Hematopoietic multipotent progenitor cell (in vitro differentiated cells): ENCODE data around the gene MRTFB. TPM values are rescaled to one million over a fixed set of nuclear protein-coding genes. Genes with fewer than 3 reads are reported as not detected.

Experiments
- DNase-seq, 3 donors: peaks; one replicate each; pipeline ENCODE4 v3.0.0-alpha.2; 2011 to 2015; ENCODE audit warnings: low read depth in 2 of 3, low spot score in 2 of 3
- total RNA-seq: library from RNA; depleted of rRNA; stranded (reverse); fragments of >200 nt; gene quantifications from one replicate; pipeline ENCODE4 v1.2.3, GENCODE V29; 2012

The MRTFB gene
- total RNA-seq, 1 donor = 11.6 TPM

GRCh38 chr16:14215941-14216340 lies 144.8 kb downstream of the MRTFB start:
- no peak for DNase-seq

DNA sequence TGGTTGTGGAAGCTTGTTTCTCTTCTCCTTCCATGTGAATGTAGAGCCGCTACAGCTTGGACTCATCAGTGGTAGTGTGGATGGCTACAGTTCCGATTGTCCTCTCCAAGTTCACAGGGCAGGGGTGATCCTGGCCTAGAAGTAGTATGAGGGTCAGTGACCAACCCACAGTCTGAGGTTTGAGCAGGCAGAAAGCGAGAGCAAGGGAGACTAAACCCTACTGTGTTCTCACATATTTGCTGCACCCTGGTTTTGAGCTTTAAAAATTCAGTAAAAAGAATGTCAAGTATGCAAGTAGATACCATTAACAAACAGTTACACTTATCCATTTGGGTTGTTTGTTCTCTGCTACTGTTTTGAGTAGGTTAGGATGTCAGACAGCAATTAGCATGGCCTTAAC lies 148.9 kb downstream of the MRTFB start:
- no peak for DNase-seq

GRCh38 chr16:14223632-14224031 lies 152.5 kb downstream of the MRTFB start:
- no peak for DNase-seq

DNA sequence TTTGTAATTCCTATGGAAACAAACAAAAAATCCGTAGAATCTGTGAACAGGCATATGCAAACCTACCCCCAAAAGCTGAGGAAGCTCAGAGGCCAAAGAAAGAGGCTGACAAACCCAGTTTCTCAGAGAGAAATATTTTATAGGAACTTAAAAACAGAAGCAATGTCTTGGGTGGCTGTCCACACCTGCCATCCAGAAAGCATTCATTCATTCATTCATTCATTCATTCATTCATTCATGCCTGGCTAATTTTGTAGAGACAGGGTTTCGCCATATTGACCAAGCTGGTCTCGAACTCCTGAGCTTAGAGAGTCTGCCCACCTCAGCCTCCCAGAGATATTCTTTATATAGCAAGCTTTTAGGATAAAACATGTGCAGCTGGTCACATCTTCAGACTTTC lies 154.3 kb downstream of the MRTFB start:
- DNase-seq = no peak

- DNase-seq = no peak
These were observed 161.2 kb downstream of the MRTFB start for GRCh38 chr16:14232106-14232864.

DNA sequence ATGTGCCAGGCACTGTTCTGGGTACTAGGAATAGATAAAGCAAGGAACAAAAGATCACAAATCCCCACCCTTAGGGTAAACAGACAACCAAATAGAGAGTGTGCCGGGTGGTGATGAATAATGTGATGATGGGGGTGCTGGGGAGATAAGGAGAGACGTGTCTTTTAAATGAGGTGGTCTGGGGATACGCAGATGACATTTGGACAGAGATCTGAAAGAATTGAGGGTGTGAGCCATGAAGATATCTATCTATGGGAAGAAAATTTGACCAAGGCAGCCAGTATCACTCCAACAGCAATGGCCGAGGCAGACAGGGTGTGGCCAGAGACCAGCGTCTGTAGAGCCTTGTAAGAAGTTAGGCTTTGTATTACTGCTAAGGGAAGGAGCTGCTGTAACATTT lies 165.3 kb downstream of the MRTFB start:
- DNase-seq = no peak

- DNase-seq = no peak
These were observed 167.6 kb downstream of the MRTFB start for GRCh38 chr16:14238756-14239155.

DNA sequence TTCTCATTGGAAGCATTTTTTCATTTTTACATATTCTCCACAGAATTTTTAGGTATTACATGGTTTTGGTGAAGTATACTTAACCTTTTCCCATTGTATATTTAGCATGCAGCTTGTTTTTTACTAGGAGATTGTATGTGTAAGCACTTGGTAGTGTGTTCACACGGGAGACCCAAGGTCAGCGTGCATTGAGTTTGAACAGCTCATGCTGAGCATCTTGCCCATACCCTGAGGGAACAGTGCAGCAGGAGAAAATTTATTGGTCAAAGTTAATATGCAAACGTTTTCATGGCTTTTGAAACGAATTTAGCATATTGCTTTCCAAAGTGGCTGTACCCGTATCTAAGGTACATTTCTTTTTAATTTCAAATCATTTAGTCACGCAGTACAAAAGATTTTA lies 168.7 kb downstream of the MRTFB start:
- DNase-seq = no peak

DNA sequence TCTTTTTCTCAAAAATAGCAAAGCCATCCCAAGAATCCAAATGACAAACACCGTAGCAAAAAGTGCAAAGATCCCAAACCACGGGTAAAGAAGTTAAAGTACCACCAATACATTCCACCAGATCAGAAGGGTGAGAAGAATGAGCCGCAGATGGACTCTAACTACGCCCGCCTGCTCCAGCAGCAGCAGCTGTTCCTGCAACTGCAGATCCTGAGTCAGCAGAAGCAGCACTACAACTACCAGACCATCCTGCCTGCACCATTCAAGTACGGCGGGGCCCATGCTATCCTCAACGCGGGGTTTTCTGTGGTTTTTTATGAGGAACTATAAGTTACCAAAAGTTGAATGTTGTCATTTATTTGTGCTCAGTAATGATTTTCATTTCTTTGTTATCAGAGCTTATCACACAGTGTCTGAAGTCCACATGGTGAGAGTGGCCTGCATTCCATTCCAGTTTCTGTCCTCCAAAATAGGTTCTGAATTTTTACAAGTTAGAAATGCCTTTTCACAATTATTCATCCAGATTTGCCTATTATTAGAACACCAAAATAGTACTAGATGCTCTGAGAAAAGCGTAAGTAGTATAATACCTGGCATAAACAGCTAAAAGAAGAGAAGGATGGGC lies 169.2 kb downstream of the MRTFB start:
- peak in 2 of 3 donors; percentile 15 to 48 for DNase-seq

DNA sequence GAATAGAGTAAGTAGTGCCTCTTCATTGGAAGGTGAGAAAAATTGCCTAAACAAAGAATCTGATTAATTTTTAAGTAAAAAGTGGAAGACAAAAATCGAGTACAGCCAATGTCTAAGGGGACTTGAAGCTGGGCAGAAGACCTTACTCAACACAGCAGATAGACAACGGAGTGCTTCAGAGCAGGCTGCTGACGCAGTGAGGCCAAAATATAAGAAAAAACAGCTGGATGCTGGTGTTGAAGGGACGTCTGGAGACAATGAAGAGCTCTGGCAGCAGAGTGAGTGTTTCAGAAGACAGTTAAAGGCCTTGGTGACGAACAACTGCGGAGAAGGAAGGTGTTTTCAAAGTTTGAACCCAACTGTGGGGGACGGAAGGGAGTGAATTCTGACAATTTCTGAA lies 169.8 kb downstream of the MRTFB start:
- DNase-seq = no peak

- DNase-seq = no peak
These were observed 170.5 kb downstream of the MRTFB start for GRCh38 chr16:14241631-14242030.

GRCh38 chr16:14242769-14243168 lies 171.7 kb downstream of the MRTFB start:
- no peak for DNase-seq

GRCh38 chr16:14244196-14245010 lies 173.3 kb downstream of the MRTFB start:
- no peak for DNase-seq

GRCh38 chr16:14248791-14249190 lies 177.7 kb downstream of the MRTFB start:
- DNase-seq = no peak

- peak; percentile 11 to 70 (median 29) for DNase-seq
These were observed 178.3 kb downstream of the MRTFB start for GRCh38 chr16:14249291-14250032.

DNA sequence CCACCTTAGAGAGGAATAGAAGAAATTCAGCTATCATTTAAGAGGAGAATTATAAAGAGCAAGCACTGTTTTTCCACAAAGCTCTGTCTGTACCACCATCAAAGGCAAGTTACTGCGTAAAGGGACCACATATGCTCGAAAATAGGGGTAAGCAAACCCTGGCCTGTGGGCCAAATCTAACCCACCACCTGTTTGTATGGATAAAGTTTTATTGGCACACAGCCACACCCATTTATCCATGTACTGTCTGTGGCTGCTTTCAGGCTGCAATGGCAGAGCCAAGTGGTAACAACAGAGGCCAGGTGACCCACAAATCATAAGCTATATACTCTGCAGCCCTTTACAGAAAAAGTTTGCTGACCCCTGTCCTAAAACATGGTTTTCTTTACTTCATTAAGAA lies 180.3 kb downstream of the MRTFB start:
- DNase-seq = no peak

GRCh38 chr16:14252860-14253259 lies 181.7 kb downstream of the MRTFB start:
- DNase-seq = no peak

GRCh38 chr16:14263011-14263410 lies 191.9 kb downstream of the MRTFB start:
- DNase-seq = no peak

DNA sequence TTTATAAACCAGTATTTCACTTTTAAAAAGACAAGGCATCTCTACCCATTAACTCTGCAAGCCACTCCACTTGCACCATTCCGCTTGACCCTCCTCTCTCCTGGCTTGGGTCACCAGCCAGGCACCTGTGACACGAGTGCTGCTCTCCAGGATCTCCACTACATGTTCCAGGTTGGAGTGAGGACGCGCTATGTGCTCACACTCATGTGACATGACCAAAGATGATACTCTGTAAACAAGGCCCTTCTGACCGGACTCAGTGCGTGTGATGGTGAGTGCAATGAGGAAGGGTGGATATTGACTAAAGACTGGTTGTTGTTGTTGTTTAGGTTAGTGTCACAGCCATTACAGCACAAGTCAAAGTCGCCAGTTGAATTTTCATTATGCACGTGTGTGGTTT lies 192.7 kb downstream of the MRTFB start:
- DNase-seq = no peak

DNA sequence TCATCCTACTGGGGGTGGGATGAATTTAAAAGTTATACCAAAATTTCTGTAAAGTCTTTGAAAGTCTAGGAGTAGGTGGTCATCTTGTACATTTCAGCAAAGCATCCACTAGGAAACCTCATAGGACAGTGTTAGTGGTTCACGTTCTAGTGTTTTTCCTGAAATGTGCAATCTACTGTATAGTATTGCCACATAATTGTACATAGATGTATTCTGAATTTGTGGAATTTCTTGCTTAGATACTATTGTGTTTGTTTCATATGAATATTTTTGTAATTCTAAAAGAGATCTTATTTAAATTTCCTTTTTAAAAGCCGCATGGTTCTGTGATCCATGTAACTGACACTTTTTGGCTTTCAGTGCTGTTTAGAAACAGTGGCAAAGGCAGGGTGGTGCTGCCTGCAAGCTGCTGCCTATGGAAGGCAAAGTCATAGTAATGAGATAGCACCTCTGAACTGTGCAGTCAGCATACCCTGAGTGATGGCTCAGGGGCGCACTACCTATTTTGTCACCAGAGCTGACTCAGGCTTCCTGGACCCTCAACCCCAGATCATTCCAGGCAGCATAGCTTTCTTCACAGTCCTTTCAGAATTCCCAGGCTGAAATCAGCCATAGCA lies 193.3 kb downstream of the MRTFB start:
- no peak for DNase-seq

DNA sequence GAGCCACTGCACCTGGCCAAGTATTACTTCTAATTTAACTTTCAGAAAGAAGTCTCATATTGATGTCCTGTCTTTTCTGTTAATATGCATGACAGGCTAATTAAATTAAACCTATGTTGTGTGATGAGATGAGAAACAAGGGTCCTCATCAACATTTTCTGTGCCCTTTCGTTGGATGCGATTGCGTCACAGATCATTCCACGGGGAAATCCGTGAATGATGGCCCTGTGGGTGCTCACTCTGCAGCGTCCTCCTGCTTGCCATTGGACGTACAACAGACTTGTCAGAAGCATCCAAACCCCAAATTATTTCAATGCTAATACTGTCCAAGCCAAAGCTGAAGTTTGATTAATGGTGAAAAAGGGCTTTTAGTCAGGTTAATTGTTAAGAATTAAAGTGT lies 197.0 kb downstream of the MRTFB start:
- DNase-seq = no peak
